Measurements from ENCODE around the gene ASTN2. TPM values are rescaled to one million over a fixed set of nuclear protein-coding genes. Genes with fewer than 3 reads are reported as not detected.

ASTN2 gene
- total RNA-seq, 1 donor from 2014 or later = 10.0 TPM

- peaks cover 9% of the 10 kb centered on the region for H3K4me1 Mint-ChIP-seq (ENCODE audit: unreplicated experiment)
- H3K27me3 Mint-ChIP-seq (ENCODE audit: unreplicated experiment) = peaks cover 2% of the 10 kb centered on the region
- TF ChIP-seq CTCF (IDR thresholded peaks at IDR 0.05; ENCODE audit: unreplicated experiment) = no peak
- no peaks in the 10 kb centered on the region for H3K36me3 Mint-ChIP-seq (ENCODE audit: low read depth, unreplicated experiment)
- H3K9me3 Mint-ChIP-seq (ENCODE audit: unreplicated experiment) = no peaks in the 10 kb centered on the region
- H3K4me3 Mint-ChIP-seq (ENCODE audit: unreplicated experiment) = no peak overlapping the region
- no peak for DNase-seq (ENCODE audit: low spot score)
- no peak overlapping the region for H3K27ac Mint-ChIP-seq (ENCODE audit: unreplicated experiment)
Measured at GRCh38 chr9:116975126-116975525, 439.7 kb downstream of the ASTN2 start.

- Mint-ChIP-seq H3K4me3 (ENCODE audit: unreplicated experiment) (no peak overlapping the region), H3K9me3 (ENCODE audit: unreplicated experiment) (no peaks in the 10 kb centered on the region), H3K27me3 (ENCODE audit: unreplicated experiment) (peaks cover 3% of the 10 kb centered on the region), H3K27ac (ENCODE audit: unreplicated experiment) (no peak overlapping the region), H3K4me1 (ENCODE audit: unreplicated experiment) (no peaks in the 10 kb centered on the region), H3K36me3 (ENCODE audit: low read depth, unreplicated experiment) (peaks cover 5% of the 10 kb centered on the region)
- DNase-seq (ENCODE audit: low spot score) = no peak
- no peak for TF ChIP-seq CTCF (IDR thresholded peaks at IDR 0.05; ENCODE audit: unreplicated experiment)
Measured at GRCh38 chr9:116966199-116966598, 448.7 kb downstream of the ASTN2 start.

GRCh38 chr9:116964258-116964657, 450.6 kb downstream of the ASTN2 start:
- Mint-ChIP-seq H3K27me3 (ENCODE audit: unreplicated experiment) (peaks cover 3% of the 10 kb centered on the region), H3K9me3 (ENCODE audit: unreplicated experiment) (no peaks in the 10 kb centered on the region), H3K36me3 (ENCODE audit: low read depth, unreplicated experiment) (peaks cover 5% of the 10 kb centered on the region), H3K4me1 (ENCODE audit: unreplicated experiment) (peaks cover 9% of the 10 kb centered on the region), H3K4me3 (ENCODE audit: unreplicated experiment) (no peak overlapping the region), H3K27ac (ENCODE audit: unreplicated experiment) (no peak overlapping the region)
- no peak for TF ChIP-seq CTCF (IDR thresholded peaks at IDR 0.05; ENCODE audit: unreplicated experiment)
- DNase-seq (ENCODE audit: low spot score) = no peak

- no peak for DNase-seq (ENCODE audit: low spot score)
- no peak for TF ChIP-seq CTCF (IDR thresholded peaks at IDR 0.05; ENCODE audit: unreplicated experiment)
- H3K36me3 Mint-ChIP-seq (ENCODE audit: low read depth, unreplicated experiment) = peaks cover 5% of the 10 kb centered on the region
- no peak overlapping the region for H3K4me3 Mint-ChIP-seq (ENCODE audit: unreplicated experiment)
- H3K9me3 Mint-ChIP-seq (ENCODE audit: unreplicated experiment) = no peaks in the 10 kb centered on the region
- no peak overlapping the region for H3K27ac Mint-ChIP-seq (ENCODE audit: unreplicated experiment)
- H3K4me1 Mint-ChIP-seq (ENCODE audit: unreplicated experiment) = peaks cover 17% of the 10 kb centered on the region
- peaks cover 3% of the 10 kb centered on the region for H3K27me3 Mint-ChIP-seq (ENCODE audit: unreplicated experiment)
Measured at GRCh38 chr9:116959809-116960208, 455.0 kb downstream of the ASTN2 start.

GRCh38 chr9:116958881-116959280, 456.0 kb downstream of the ASTN2 start:
- H3K9me3 Mint-ChIP-seq (ENCODE audit: unreplicated experiment) = no peaks in the 10 kb centered on the region
- no peak for DNase-seq (ENCODE audit: low spot score)
- no peak overlapping the region for H3K4me3 Mint-ChIP-seq (ENCODE audit: unreplicated experiment)
- H3K36me3 Mint-ChIP-seq (ENCODE audit: low read depth, unreplicated experiment) = peaks cover 5% of the 10 kb centered on the region
- H3K4me1 Mint-ChIP-seq (ENCODE audit: unreplicated experiment) = peaks cover 17% of the 10 kb centered on the region
- H3K27ac Mint-ChIP-seq (ENCODE audit: unreplicated experiment) = no peak overlapping the region
- H3K27me3 Mint-ChIP-seq (ENCODE audit: unreplicated experiment) = peaks cover 3% of the 10 kb centered on the region
- no peak for TF ChIP-seq CTCF (IDR thresholded peaks at IDR 0.05; ENCODE audit: unreplicated experiment)
